HEK293 (cell line): Measurements from ENCODE around the gene RIN3.

ENCODE experiments used
- CTCF ChIA-PET: fragments of 350-600 bp; formaldehyde crosslinking; extraction: SDS; loops from one replicate; lab custom pipeline; 2021; ENCODE audit warnings: antibody characterized with exemption; lab: Yijun Ruan, JAX
- POLR2A ChIA-PET: fragments of 300-600 bp; formaldehyde crosslinking; extraction: SDS; loops from one replicate; lab custom pipeline; 2020; ENCODE audit warnings: antibody characterized with exemption, inconsistent platforms; lab: Yijun Ruan, JAX
- H3K27ac ChIP-seq: fragments of 200-500 bp; sonication (Bioruptor generic); 2 replicates; pipeline ENCODE4 v1.5.1; 2014; ENCODE audit warnings: low read depth, low read length, control low read depth, inconsistent platforms; ENCODE audit errors: extremely low read depth
- H3K36me3 ChIP-seq, 2 experiments: fragments of 200-500 bp in 1 of 2; sonication (Bioruptor generic) in 1 of 2; 1 replicate in 1 of 2; 2 replicates in 1 of 2; pipeline ENCODE4 v1.5.1; 2014 to 2017; ENCODE audit warnings: inconsistent platforms in 2 of 2, low read length in 2 of 2; ENCODE audit not compliant: control insufficient read depth in 2 of 2, insufficient read depth in 1 of 2
- H3K4me1 ChIP-seq: fragments of 200-500 bp; sonication (Bioruptor generic); 2 replicates; pipeline ENCODE4 v1.5.1; 2014; ENCODE audit warnings: mild to moderate bottlenecking, low read length, inconsistent platforms; ENCODE audit not compliant: control insufficient read depth, insufficient read depth
- H3K4me3 ChIP-seq: 2 replicates; pipeline ENCODE4 v1.5.1; 2011; ENCODE audit warnings: low read depth, mild to moderate bottlenecking, control low read depth, low read length, moderate library complexity
- H3K9me3 ChIP-seq: fragments of 200-500 bp; sonication (Bioruptor generic); 2 replicates; pipeline ENCODE4 v1.5.1; 2014; ENCODE audit warnings: low read depth, low read length, inconsistent platforms; ENCODE audit not compliant: control insufficient read depth, insufficient read depth
- EGR2 ChIP-seq: fragments of 450-650 bp; formaldehyde crosslinking; IDR thresholded peaks from 2 replicates; pipeline ENCODE4 v1.5.1; 2016; ENCODE audit warnings: low read depth, missing biosample characterization, missing genetic modification characterization
- ZEB2 ChIP-seq: fragments of 450-650 bp; formaldehyde crosslinking; IDR thresholded peaks from 2 replicates; pipeline ENCODE4 v1.5.1; 2016; ENCODE audit warnings: missing biosample characterization, missing genetic modification characterization
- ZFHX2 ChIP-seq: fragments of 450-650 bp; formaldehyde crosslinking; conservative IDR thresholded peaks from 2 replicates; pipeline ENCODE4 v1.5.1; 2016; ENCODE audit warnings: missing biosample characterization, missing genetic modification characterization
- ZNF10 ChIP-seq: fragments of 450-650 bp; formaldehyde crosslinking; IDR thresholded peaks from 2 replicates; pipeline ENCODE4 v1.5.1; 2017; ENCODE audit warnings: missing biosample characterization, missing genetic modification characterization
- ZNF23 ChIP-seq: fragments of 450-650 bp; formaldehyde crosslinking; IDR thresholded peaks from 2 replicates; pipeline ENCODE4 v1.5.1; 2016; ENCODE audit warnings: missing biosample characterization, missing genetic modification characterization, borderline replicate concordance
- ZNF404 ChIP-seq: fragments of 450-650 bp; formaldehyde crosslinking; IDR thresholded peaks from 2 replicates; pipeline ENCODE4 v1.5.1; 2017; ENCODE audit warnings: missing biosample characterization, missing genetic modification characterization
- ZNF416 ChIP-seq: fragments of 450-650 bp; formaldehyde crosslinking; IDR thresholded peaks from 2 replicates; pipeline ENCODE4 v1.5.1; 2016; ENCODE audit warnings: missing biosample characterization, missing genetic modification characterization
- ZNF501 ChIP-seq: fragments of 450-650 bp; formaldehyde crosslinking; IDR thresholded peaks from 2 replicates; pipeline ENCODE4 v1.5.1; 2016; ENCODE audit warnings: missing biosample characterization, missing genetic modification characterization
- ZNF544 ChIP-seq: fragments of 450-650 bp; formaldehyde crosslinking; IDR thresholded peaks from 2 replicates; pipeline ENCODE4 v1.5.0; 2017; ENCODE audit warnings: missing biosample characterization, missing genetic modification characterization
- ZNF548 ChIP-seq: fragments of 450-650 bp; formaldehyde crosslinking; IDR thresholded peaks from 2 replicates; pipeline ENCODE4 v1.5.1; 2016; ENCODE audit warnings: missing biosample characterization, missing genetic modification characterization
- ZNF571 ChIP-seq: fragments of 450-650 bp; formaldehyde crosslinking; IDR thresholded peaks from 2 replicates; pipeline ENCODE4 v1.5.0; 2017; ENCODE audit warnings: missing biosample characterization, missing genetic modification characterization
- ZNF600 ChIP-seq: fragments of 450-650 bp; formaldehyde crosslinking; IDR thresholded peaks from 2 replicates; pipeline ENCODE4 v1.5.1; 2016; ENCODE audit warnings: missing biosample characterization, missing genetic modification characterization
- ZNF624 ChIP-seq: fragments of 450-650 bp; formaldehyde crosslinking; IDR thresholded peaks from 2 replicates; pipeline ENCODE4 v1.5.1; 2017; ENCODE audit warnings: missing biosample characterization, missing genetic modification characterization
- ZNF658 ChIP-seq: fragments of 450-650 bp; formaldehyde crosslinking; IDR thresholded peaks from 2 replicates; pipeline ENCODE4; 2016; ENCODE audit warnings: missing biosample characterization, missing genetic modification characterization
- ZNF677 ChIP-seq: fragments of 450-650 bp; IDR thresholded peaks from 2 replicates; pipeline ENCODE4 v1.5.0; 2018; ENCODE audit warnings: missing biosample characterization, mild to moderate bottlenecking, missing genetic modification characterization, moderate library complexity
- ZNF704 ChIP-seq: fragments of 450-650 bp; formaldehyde crosslinking; IDR thresholded peaks from 2 replicates; pipeline ENCODE4 v1.5.1; 2016; ENCODE audit warnings: missing biosample characterization, missing genetic modification characterization
- ZNF707 ChIP-seq: fragments of 450-650 bp; formaldehyde crosslinking; IDR thresholded peaks from 2 replicates; pipeline ENCODE4 v1.5.1; 2016; ENCODE audit warnings: missing biosample characterization, missing genetic modification characterization
- ZSCAN16 ChIP-seq: fragments of 450-650 bp; formaldehyde crosslinking; IDR thresholded peaks from 2 replicates; pipeline ENCODE4 v1.5.1; 2016; ENCODE audit warnings: missing biosample characterization, missing genetic modification characterization
- ZSCAN5A ChIP-seq: fragments of 450-650 bp; formaldehyde crosslinking; IDR thresholded peaks from 2 replicates; pipeline ENCODE4 v1.5.1; 2016; ENCODE audit warnings: missing biosample characterization, missing genetic modification characterization
- TF ChIP-seq, protein P1 (sequence below): fragments of 450-650 bp; formaldehyde crosslinking; conservative IDR thresholded peaks from 2 replicates; pipeline ENCODE4 v1.5.1; 2016; ENCODE audit warnings: low read depth, missing biosample characterization, missing genetic modification characterization

RIN3 gene

DNA sequence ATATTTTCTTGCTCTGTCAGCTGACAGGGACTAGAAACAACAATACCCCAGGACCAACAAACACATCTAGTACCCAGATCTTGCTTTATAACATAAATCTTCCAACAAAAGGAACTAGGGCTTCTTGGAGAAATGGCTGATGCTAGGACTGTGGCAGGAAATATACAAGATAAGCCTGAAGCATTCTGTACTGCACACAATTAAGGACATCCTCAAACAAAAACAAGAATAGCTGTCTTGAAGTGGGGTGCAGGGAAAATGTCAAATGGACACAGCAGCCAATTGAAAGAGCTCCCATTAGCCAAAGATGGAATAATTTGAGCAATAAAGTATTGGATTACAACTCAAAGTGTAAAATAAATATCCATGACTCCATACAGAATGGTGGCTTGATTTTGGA lies 184.8 kb downstream of the RIN3 start:
- ChIA-PET CTCF (interaction anchor here (0.8 to 3.3 kb wide), 4 partner anchors 11 to 17 kb away, joined by 4 to 15 read pairs (median 8); no protein-coding TSS in a partner anchor), POLR2A (interaction anchor here (0.8 kb wide), 1 partner anchor 50 kb away, joined by 3 read pairs; the partner anchor contains the start of gene LGMN)
- H3K9me3 ChIP-seq, result no peaks in the 10 kb centered on the region
- no peak for TF ChIP-seq ZNF501 (tag by site-specific recombination)
- no peak for TF ChIP-seq ZNF707 (tag by site-specific recombination)
- TF ChIP-seq ZSCAN16 (tag by site-specific recombination), result no peak
- no peak for TF ChIP-seq ZNF544
- TF ChIP-seq ZNF677 (tag by site-specific recombination), result no peak
- no peak for TF ChIP-seq ZNF416 (tag by site-specific recombination)
- TF ChIP-seq ZEB2, result no peak
- TF ChIP-seq ZNF10 (tag by site-specific recombination), result no peak
- no peak for TF ChIP-seq ZFHX2 (tag by site-specific recombination)
- TF ChIP-seq ZNF548 (tag by site-specific recombination), result no peak
- no peak for TF ChIP-seq ZNF23 (tag by site-specific recombination)
- no peak for TF ChIP-seq ZNF600 (tag by site-specific recombination)
- no peak for TF ChIP-seq ZNF624
- TF ChIP-seq ZSCAN5A (tag by site-specific recombination), result no peak
- TF ChIP-seq ZNF404 (tag by site-specific recombination), result no peak
- TF ChIP-seq, all 188 proteins: peak for 0
- H3K4me3 ChIP-seq, result no peak overlapping the region
- H3K36me3 ChIP-seq, result peaks cover 0 to under 1% of the 10 kb centered on the region in 2 experiments; a peak in 2 of 3 replicates
- H3K4me1 ChIP-seq, result peaks cover 4% of the 10 kb centered on the region; the same call in 1 of the 2 replicates
- no peak overlapping the region for H3K27ac ChIP-seq

- Histone ChIP-seq H3K36me3 (peaks cover 0 to 27% of the 10 kb centered on the region in 2 experiments; a peak in 2 of 3 replicates), H3K4me3 (no peak overlapping the region), H3K27ac (no peak overlapping the region), H3K4me1 (peaks cover 4% of the 10 kb centered on the region; the same call in 1 of the 2 replicates), H3K9me3 (no peaks in the 10 kb centered on the region)
- TF ChIP-seq ZNF658 (tag by site-specific recombination) (no peak), ZFHX2 (tag by site-specific recombination) (peak; percentile 38), ZNF704 (no peak), ZNF571 (tag by site-specific recombination) (no peak), EGR2 (tag by site-specific recombination) (peak; percentile 34; the same call in 1 of the 2 replicates)
- TF ChIP-seq, protein P1, sequence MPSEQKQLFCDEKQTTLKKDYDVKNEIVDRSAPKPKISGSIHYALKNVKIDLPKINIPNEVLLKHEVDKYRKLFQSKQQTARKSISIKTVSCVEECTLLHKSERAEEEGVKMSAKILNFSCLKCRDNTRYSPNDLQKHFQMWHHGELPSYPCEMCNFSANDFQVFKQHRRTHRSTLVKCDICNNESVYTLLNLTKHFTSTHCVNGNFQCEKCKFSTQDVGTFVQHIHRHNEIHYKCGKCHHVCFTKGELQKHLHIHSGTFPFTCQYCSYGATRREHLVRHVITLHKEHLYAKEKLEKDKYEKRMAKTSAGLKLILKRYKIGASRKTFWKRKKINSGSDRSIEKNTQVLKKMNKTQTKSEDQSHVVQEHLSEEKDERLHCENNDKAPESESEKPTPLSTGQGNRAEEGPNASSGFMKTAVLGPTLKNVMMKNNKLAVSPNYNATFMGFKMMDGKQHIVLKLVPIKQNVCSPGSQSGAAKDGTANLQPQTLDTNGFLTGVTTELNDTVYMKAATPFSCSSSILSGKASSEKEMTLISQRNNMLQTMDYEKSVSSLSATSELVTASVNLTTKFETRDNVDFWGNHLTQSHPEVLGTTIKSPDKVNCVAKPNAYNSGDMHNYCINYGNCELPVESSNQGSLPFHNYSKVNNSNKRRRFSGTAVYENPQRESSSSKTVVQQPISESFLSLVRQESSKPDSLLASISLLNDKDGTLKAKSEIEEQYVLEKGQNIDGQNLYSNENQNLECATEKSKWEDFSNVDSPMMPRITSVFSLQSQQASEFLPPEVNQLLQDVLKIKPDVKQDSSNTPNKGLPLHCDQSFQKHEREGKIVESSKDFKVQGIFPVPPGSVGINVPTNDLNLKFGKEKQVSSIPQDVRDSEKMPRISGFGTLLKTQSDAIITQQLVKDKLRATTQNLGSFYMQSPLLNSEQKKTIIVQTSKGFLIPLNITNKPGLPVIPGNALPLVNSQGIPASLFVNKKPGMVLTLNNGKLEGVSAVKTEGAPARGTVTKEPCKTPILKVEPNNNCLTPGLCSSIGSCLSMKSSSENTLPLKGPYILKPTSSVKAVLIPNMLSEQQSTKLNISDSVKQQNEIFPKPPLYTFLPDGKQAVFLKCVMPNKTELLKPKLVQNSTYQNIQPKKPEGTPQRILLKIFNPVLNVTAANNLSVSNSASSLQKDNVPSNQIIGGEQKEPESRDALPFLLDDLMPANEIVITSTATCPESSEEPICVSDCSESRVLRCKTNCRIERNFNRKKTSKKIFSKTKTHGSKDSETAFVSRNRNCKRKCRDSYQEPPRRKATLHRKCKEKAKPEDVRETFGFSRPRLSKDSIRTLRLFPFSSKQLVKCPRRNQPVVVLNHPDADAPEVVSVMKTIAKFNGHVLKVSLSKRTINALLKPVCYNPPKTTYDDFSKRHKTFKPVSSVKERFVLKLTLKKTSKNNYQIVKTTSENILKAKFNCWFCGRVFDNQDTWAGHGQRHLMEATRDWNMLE (tag by site-specific recombination), result no peak
- CTCF ChIA-PET, result no interaction called here
- POLR2A ChIA-PET, result no interaction called here
Measured at GRCh38 chr14:92701826-92702225, 188.2 kb downstream of the RIN3 start.
